ES-I3 (cell line): ENCODE data around the gene SCAF4.
"Not testable (repeated sequence)": the region's sequence is repeated elsewhere in the genome, so short reads cannot be mapped to it uniquely, and the experiment has no call there.

Experiments used
- H3K36me3 ChIP-seq: 2 replicates; pipeline ENCODE4 v1.6.1; 2013; ENCODE audit warnings: mild to moderate bottlenecking, low read length, control low read depth, moderate library complexity; ENCODE audit not compliant: insufficient read depth
- H3K4me1 ChIP-seq: 2 replicates; pipeline ENCODE4 v1.6.1; 2013; ENCODE audit warnings: mild to moderate bottlenecking, control low read depth, low read length; ENCODE audit not compliant: insufficient read depth
- H3K9ac ChIP-seq: 2 replicates; pipeline ENCODE4 v1.6.1; 2013; ENCODE audit warnings: low read depth, mild to moderate bottlenecking, low read length, moderate library complexity
- H3K9me3 ChIP-seq: 2 replicates; pipeline ENCODE4 v1.6.1; 2013; ENCODE audit warnings: mild to moderate bottlenecking, low read length, moderate library complexity; ENCODE audit not compliant: control insufficient read depth, insufficient read depth

The SCAF4 gene

DNA sequence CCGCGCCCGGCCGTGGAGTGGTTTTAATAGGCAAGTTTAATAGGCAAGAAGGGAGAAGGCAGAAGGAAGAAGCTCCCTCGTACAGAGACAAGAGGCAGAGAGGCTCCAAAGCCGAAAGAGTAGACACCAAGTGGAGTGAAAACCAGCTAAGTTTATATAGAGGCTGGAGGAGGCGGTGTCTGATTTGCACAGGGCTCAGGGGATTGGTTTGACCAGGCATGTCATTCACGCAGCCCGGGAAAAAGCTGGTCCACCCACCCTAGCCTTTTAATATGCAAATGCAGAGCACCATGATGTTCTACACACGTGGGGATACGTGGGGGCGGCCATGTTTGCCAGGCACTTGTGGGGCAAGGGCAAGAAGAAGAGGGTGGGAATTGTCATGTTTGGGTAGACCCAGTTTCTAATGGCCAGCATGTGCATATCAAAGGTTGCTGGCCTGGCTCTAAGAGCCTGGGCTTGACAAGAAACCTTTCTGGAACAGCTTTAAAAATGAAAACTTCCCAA, 90.4 kb downstream of the SCAF4 start:
- no peak overlapping the region for H3K9ac ChIP-seq
- no peaks in the 10 kb centered on the region for H3K9me3 ChIP-seq
- no peaks in the 10 kb centered on the region for H3K4me1 ChIP-seq
- H3K36me3 ChIP-seq: no peaks in the 10 kb centered on the region

DNA sequence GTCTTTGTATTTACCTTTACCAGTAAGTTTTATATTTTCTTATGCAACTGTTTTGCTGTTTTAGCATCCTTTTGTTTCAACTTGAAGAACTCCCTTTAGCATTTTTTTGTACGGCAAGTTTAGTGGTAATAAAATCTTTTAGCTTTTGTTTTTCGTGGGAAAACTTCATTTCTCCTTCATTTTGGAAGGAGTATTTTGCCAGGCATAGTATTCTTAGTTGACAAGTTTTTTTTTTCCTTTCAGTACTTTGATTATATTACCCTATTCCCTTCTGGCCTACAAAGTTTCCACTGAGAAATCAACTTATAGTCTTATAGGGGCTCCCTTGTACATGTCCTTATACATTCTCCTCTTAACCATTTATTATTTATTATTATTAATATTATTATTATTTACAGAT, 95.0 kb downstream of the SCAF4 start:
- no peak overlapping the region for H3K9ac ChIP-seq

GRCh38 chr21:31634993-31635392, 96.9 kb downstream of the SCAF4 start:
- Histone ChIP-seq H3K9ac (no peak overlapping the region), H3K9me3 (no peaks in the 10 kb centered on the region; the same call in 1 of the 2 replicates), H3K4me1 (no peaks in the 10 kb centered on the region), H3K36me3 (no peaks in the 10 kb centered on the region)

More for the DNA sequence above, 95.0 kb downstream of the SCAF4 start:
- Histone ChIP-seq H3K36me3 (no peaks in the 10 kb centered on the region), H3K4me1 (no peaks in the 10 kb centered on the region), H3K9me3 (no peaks in the 10 kb centered on the region; the same call in 1 of the 2 replicates)

- not testable (repeated sequence) for H3K4me1 ChIP-seq, H3K36me3 ChIP-seq, H3K9me3 ChIP-seq, H3K9ac ChIP-seq
Measured at GRCh38 chr21:31631881-31632280, 100.0 kb downstream of the SCAF4 start.

DNA sequence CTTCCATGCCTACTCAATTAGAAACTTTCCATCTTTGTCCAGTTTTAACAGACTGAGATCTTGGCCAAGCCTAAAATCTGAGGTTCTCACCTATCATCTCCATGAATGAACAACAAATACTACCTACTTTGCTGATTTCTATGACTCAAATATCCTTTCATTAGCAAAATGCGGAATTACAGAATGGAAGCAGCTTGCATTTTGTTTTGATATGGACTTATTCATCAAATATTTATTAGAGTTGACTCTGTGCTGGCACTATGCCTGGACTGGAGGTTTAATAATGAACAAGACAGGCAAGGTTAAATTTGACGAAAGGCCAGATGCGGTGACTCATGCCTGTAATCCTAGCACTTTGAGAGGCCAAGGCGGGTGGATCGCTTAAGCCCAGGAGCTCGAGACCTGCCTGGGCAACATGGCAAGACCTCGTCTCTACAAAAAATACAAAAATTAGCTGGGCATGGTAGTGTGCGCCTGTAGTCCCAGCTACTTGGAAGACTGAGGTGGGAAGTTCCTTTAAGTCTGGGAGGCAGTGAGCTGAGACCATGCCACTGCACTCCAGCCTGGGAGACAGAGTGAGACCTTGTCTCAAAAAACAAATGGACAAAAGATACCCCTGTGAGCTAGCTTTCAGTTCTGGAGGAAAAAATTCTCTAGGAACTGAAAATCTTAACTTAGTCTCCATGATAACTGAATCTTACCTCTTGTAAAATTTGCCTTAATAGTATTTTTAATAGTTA, 101.8 kb downstream of the SCAF4 start:
- H3K36me3 ChIP-seq: no peaks in the 10 kb centered on the region
- H3K9me3 ChIP-seq: no peaks in the 10 kb centered on the region; the same call in 1 of the 2 replicates
- H3K4me1 ChIP-seq: no peaks in the 10 kb centered on the region
- H3K9ac ChIP-seq: no peak overlapping the region

DNA sequence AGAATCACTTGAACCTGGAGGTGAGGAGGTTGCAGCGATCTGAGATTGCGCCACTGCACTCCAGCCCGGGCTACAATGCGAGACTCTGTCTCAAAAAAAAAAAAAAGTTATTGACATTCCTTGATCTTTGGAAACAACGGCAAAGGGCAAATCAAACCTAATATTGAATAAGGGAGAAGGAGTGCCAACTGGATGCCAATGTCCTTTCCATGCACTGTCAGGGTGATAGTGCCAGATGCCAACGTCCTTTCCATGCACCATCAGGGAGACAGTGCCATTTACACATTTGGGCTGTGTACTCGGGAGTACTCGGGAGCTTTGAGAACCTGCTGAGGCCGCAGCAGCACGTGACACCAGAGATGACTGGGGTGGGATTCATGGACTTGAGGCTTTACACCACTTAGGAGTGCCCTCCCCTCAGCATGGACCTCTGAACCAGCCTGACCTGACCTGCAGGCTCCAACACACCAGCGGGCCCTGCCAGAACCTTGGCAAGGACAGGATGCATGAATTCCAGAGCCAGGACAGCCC, 106.9 kb downstream of the SCAF4 start:
- Histone ChIP-seq H3K4me1 (no peaks in the 10 kb centered on the region), H3K36me3 (no peaks in the 10 kb centered on the region), H3K9ac (no peak overlapping the region), H3K9me3 (no peaks in the 10 kb centered on the region)

DNA sequence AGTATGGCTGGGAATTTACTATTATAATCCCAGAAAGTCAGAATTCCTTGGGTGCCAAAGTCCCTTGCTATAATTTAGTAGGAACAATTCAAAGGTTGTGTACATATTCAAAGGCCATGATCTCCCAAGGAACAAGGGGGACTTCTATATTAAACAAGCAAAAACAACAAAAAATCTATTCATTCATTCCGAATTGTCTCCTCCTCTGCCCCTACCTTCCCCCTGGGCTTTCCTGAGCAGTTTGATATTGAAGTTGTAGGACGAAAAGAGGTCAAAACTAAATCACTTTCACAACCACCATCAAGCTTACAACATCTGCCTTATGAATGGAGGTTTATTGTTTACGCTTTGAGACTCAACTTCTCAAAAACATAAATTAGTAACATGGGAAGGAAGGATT, 107.7 kb downstream of the SCAF4 start:
- Histone ChIP-seq H3K9me3 (no peaks in the 10 kb centered on the region), H3K4me1 (no peaks in the 10 kb centered on the region), H3K9ac (no peak overlapping the region), H3K36me3 (no peaks in the 10 kb centered on the region)

DNA sequence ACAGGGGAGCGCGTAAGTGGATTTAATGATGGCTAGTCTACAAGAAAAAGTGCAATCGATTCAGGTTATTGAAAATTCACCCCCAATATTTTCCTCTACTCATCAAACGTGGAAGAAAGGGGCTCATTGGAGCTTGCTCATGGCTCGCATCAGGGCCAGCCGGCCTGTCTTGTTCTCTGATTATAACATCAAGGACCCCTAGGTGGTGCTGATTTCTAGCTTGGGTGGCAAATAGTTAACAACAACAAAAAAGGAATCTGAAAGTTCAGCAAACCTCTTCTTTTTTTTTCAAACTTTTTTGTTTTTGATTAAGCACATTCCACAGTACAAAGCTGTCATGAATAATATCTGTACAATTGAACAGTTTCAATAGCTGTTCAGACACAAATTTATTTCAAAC, 108.3 kb downstream of the SCAF4 start:
- H3K36me3 ChIP-seq: no peaks in the 10 kb centered on the region
- no peak overlapping the region for H3K9ac ChIP-seq
- H3K9me3 ChIP-seq: no peaks in the 10 kb centered on the region
- H3K4me1 ChIP-seq: no peaks in the 10 kb centered on the region

DNA sequence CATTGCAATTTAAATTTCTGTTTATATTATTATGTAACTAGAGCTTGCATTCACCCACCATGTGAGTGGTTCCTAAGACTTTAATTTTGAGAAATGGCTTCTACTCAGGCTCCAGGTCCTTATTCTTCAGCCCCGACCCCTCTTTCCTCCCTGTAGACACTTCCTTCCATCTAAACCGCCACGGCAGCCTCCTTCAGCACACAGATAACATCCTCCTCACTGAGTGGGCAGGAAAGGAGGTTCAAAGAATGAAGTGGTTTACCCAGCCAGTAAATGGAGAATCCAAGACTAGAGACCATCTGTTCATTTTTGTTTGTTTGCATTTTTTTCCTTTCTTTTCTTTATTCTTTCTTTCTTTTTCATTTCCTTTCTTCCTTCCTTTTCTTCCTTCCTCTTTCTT, 109.5 kb downstream of the SCAF4 start:
- Histone ChIP-seq H3K36me3 (no peaks in the 10 kb centered on the region), H3K9ac (no peak overlapping the region), H3K9me3 (no peaks in the 10 kb centered on the region), H3K4me1 (no peaks in the 10 kb centered on the region)
